Calu3 (cell line): ENCODE measurements around the gene SLC45A1. TPM values are rescaled to one million over a fixed set of nuclear protein-coding genes. Genes with fewer than 3 reads are reported as not detected.

Source experiments
- BruUV-seq: library from RNA; stranded (reverse); fragments of 400-500 nt; replicated peaks from 2 replicates; lab custom pipeline; 2021; lab: Mats Ljungman, UMichigan
- CTCF ChIA-PET: fragments of 300-600 bp; sonication (Branson Sonifier 250); formaldehyde crosslinking; loops from one replicate; lab custom pipeline; 2022; ENCODE audit warnings: antibody characterized with exemption; lab: Charles Lee
- DNase-seq: peaks from one replicate; pipeline ENCODE4 v3.0.0; 2022
- H3K27ac Mint-ChIP-seq: one replicate; pipeline ENCODE4 v1.8.0; 2022; ENCODE audit warnings: mixed read lengths; ENCODE audit not compliant: unreplicated experiment
- H3K27me3 Mint-ChIP-seq: one replicate; pipeline ENCODE4 v1.8.0; 2022; ENCODE audit warnings: mixed read lengths; ENCODE audit not compliant: unreplicated experiment
- H3K36me3 Mint-ChIP-seq: one replicate; pipeline ENCODE4 v1.8.0; 2022; ENCODE audit warnings: mild to moderate bottlenecking, moderate library complexity, mixed read lengths; ENCODE audit not compliant: insufficient read depth, unreplicated experiment
- H3K4me1 Mint-ChIP-seq: one replicate; pipeline ENCODE4 v1.8.0; 2022; ENCODE audit warnings: mild to moderate bottlenecking, low read depth, mixed read lengths; ENCODE audit not compliant: unreplicated experiment
- H3K4me3 Mint-ChIP-seq: one replicate; pipeline ENCODE4 v1.8.0; 2022; ENCODE audit warnings: mild to moderate bottlenecking, low read depth, moderate library complexity, mixed read lengths; ENCODE audit not compliant: unreplicated experiment
- H3K9me3 Mint-ChIP-seq: one replicate; pipeline ENCODE4 v1.8.0; 2022; ENCODE audit warnings: low read depth, mixed read lengths; ENCODE audit not compliant: unreplicated experiment
- CTCF ChIP-seq: fragments of 200-600 bp; IDR thresholded peaks from one replicate; pipeline ENCODE4 v1.8.0; 2022; ENCODE audit warnings: antibody characterized with exemption; ENCODE audit not compliant: unreplicated experiment
- intact Hi-C: fragments of 100-400 bp; cut with micrococcal nuclease; formaldehyde crosslinking; loops from one replicate; pipeline ENCODE4 v1.10.0; 2022; ENCODE audit not compliant: unreplicated experiment
- total RNA-seq: library from RNA; stranded (reverse); gene quantifications from 2 replicates; pipeline ENCODE4 v1.2.3, GENCODE V29; 2022

SLC45A1 gene
- total RNA-seq, 1 experiment from 2014 or later: 0.73 TPM

- CTCF ChIA-PET: no interaction called here
- BruUV-seq: no TSS peak
- no peak overlapping the region for H3K27ac Mint-ChIP-seq
Measured at GRCh38 chr1:8333246-8333987, 15.5 kb downstream of the SLC45A1 start.

GRCh38 chr1:8334106-8334851 lies 16.4 kb downstream of the SLC45A1 start:
- no TSS peak for BruUV-seq
- Mint-ChIP-seq H3K4me3 (no peak overlapping the region), H3K27me3 (no peaks in the 10 kb centered on the region), H3K36me3 (no peaks in the 10 kb centered on the region), H3K27ac (no peak overlapping the region), H3K9me3 (no peaks in the 10 kb centered on the region), H3K4me1 (no peaks in the 10 kb centered on the region)
- intact Hi-C loops: no loop called here
- no peak for TF ChIP-seq CTCF
- DNase-seq: no peak
- CTCF ChIA-PET: no interaction called here

More at GRCh38 chr1:8333246-8333987, 15.5 kb downstream of the SLC45A1 start:
- H3K27me3 Mint-ChIP-seq: no peaks in the 10 kb centered on the region
- no peaks in the 10 kb centered on the region for H3K36me3 Mint-ChIP-seq
- TF ChIP-seq CTCF: no peak
- H3K9me3 Mint-ChIP-seq: no peaks in the 10 kb centered on the region
- no peaks in the 10 kb centered on the region for H3K4me1 Mint-ChIP-seq
- H3K4me3 Mint-ChIP-seq: no peak overlapping the region
- DNase-seq: no peak
- intact Hi-C loops: no loop called here

GRCh38 chr1:8335246-8335645 lies 17.3 kb downstream of the SLC45A1 start:
- H3K4me3 Mint-ChIP-seq: no peak overlapping the region
- H3K36me3 Mint-ChIP-seq: no peaks in the 10 kb centered on the region
- no peaks in the 10 kb centered on the region for H3K27me3 Mint-ChIP-seq
- CTCF ChIA-PET: no interaction called here
- H3K4me1 Mint-ChIP-seq: no peaks in the 10 kb centered on the region
- H3K9me3 Mint-ChIP-seq: no peaks in the 10 kb centered on the region
- BruUV-seq: no TSS peak
- TF ChIP-seq CTCF: no peak
- no peak overlapping the region for H3K27ac Mint-ChIP-seq
- intact Hi-C loops: no loop called here
- DNase-seq: no peak

- H3K9me3 Mint-ChIP-seq: no peaks in the 10 kb centered on the region
- CTCF ChIA-PET: interaction anchor here (0.6 to 0.7 kb wide), 2 partner anchors 22 to 906 kb away, joined by 4 read pairs; no protein-coding TSS in a partner anchor
- H3K36me3 Mint-ChIP-seq: no peaks in the 10 kb centered on the region
- no peak for TF ChIP-seq CTCF
- BruUV-seq: no TSS peak
- H3K4me3 Mint-ChIP-seq: no peak overlapping the region
- intact Hi-C loops: no loop called here
- H3K4me1 Mint-ChIP-seq: peaks cover 2% of the 10 kb centered on the region
- H3K27me3 Mint-ChIP-seq: no peaks in the 10 kb centered on the region
- no peak overlapping the region for H3K27ac Mint-ChIP-seq
- DNase-seq: no peak
Measured at GRCh38 chr1:8337776-8338525, 20.0 kb downstream of the SLC45A1 start.
